Measurements from ENCODE around the gene ZNF740.
A peak's percentile ranks its signal among the peaks of the same experiment; 100 is the strongest.
"Not testable (repeated sequence)": the region's sequence is repeated elsewhere in the genome, so short reads cannot be mapped to it uniquely, and the experiment has no call there.

The ZNF740 gene

DNA sequence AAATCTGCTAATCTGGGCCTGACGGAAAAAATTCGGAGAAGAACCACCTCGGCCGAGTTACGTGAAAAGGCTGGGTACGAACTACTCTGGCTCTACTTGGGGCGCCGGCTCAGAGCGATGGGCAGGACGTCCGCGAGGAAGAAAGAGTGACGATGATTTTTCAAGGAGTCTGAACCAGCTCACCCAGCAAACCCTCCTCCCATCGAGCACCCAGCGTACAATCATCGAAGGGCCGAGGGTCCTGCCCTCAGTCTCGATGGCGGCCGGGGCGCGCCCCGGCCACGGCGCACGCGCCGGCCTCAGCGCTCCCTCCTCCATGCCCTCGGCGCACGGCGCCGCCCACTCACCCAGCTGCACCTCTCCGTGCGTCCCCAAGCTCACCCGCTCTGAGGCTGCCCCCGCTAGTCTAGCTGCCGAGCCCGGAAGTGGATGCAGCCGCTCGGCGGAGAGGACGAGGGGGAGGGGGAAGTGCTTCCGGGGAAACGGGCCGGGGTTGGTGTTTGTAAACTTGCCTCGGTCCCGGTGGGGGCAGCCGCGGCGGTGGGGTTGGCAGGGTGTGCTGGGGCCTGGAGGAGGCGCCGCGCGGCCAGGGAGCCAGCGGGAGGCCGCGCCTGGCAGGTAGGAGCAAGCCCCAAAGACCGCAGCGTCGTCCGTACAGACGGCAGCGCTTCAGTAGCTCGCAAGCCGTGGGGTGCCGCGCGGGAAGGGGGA, at the start of gene ZNF740, which contains the start of gene CSAD:
ZNF740 (plus strand) TSS at position 503 of the 711 bp plus-strand sequence. CDS start 1,262 bp downstream, outside the sequence.
CSAD (minus strand) TSS at position 706 of the 711 bp plus-strand sequence. CDS start 7,455 bp downstream, outside the sequence.
- DNase-seq, result peak; percentile 98

DNA sequence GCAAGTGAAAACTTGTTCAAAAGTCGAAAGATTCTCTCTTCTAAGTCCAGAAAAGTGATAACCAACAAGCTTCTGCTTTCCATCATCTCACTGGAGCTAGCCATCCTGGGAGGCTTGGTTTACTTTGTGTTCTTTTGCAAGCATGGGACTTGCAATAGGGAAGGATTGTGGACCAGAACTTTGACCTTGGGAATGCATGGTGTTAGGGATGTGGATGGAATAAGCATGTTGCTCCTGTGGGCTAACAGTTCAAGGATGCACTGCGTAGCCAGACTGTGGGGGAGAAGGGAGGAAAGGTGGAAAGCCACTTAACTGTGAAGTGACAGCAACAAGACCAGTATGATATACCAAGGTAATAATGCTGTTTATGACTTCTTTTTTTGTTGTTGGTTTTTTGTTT, 48.7 kb upstream of the ZNF740 start:
- DNase-seq, result no peak

DNA sequence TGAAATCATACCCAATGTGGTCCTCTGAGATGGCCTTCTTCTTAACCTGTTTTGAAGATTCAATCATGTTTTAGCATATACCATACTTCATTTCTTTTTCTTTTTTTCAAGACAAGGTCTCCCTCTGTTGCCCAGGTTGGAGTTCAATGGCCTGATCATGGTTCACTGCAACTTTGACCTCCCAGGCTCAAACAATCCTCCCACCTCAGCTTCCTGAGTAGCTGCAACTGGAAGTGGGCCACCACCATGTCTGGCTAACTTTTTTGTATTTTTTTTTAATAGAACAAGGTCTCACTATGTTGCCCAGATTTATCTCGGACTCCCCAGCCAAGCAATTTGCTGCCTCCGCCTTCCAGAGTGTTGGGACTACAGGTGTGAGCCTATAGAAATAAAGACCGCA, 46.8 kb upstream of the ZNF740 start:
- no peak for DNase-seq

DNA sequence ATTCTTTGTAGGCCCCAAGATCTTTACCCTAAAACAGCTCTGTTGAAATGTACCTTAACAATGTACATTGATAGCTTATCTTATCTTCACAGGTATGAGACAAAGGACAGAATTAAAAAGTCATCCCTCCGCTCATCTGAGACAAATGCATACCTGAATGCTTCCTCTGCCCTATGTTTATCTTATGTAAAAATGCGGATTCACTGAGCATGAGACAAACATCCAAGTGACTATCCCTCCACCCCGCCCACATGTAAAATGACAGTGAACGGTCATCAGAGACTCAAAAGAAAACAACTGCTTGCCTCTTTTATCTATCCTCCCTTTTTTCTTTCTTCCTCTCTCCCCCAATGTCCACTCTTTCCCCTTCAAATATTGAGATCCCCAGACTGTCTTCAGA, 37.2 kb upstream of the ZNF740 start:
- DNase-seq, result no peak

GRCh38 chr12:53145383-53146260, 34.9 kb upstream of the ZNF740 start:
- no peak for DNase-seq

DNA sequence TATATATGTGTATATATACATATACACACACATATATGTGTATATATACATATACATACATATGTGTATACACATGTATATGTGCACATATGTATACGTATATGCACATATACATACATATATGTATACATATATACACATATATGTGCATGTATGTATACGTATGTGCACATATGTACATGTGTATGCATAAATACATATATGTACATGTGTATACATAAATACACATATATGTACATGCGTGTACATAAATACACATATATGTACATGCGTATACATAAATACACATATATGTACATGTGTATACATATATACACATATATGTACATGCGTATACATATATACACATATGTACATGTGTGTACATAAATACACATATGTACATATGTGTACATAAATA, 33.3 kb upstream of the ZNF740 start:
- no peak for DNase-seq

- DNase-seq, result no peak
These were observed 32.9 kb upstream of the ZNF740 start for GRCh38 chr12:53147653-53148052.

GRCh38 chr12:53151039-53151438, 29.5 kb upstream of the ZNF740 start:
- no peak for DNase-seq

DNA sequence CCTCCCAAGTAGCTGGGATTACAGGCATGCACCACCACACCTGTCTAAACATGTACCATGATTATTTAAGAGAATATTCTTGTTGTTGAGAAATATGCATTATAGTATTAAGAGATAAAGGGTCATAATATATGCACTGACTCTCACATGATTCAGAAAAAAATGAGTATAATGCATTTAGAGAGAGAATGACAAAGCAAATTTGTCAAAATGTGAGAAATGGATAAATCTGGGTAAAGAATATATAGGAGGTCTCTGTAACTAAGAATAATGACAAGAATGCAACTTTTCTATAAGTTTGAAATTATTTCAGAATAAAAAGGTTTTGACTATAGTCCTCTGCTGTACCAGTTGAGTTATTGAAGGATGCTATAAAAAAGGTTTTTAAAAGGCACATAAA, 28.1 kb upstream of the ZNF740 start:
- no peak for DNase-seq

DNA sequence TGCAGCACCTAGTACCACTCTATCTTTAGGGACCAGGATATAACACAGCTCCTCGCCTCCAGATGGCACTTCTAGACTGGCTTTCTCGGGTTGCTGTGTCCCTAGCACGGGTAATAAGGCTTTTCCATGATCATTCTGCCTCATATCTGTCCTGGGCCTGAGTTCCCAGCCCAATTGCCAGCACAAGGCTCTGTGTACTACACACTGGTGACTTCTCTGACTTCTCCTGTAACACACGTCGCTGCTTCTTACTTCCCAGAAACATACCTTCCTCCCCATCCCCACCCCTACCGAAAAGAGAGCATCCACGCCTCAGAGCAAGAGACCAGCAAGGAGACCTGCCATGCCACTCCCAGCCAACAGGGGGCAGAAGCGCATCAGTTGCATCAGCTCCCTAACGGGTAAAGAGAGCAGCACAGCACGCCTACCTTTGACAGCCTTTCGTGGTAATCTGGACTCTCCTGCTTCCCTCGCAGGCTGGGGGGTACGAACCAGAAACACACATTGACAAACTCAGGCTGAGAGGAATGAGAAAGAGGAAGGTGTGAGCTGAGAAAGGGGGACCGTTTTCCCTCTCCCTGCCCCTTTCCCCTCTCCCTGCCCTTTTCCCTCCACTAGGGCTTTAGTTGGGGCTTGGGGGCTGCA, 21.2 kb upstream of the ZNF740 start:
- DNase-seq, result peak; percentile 83

DNA sequence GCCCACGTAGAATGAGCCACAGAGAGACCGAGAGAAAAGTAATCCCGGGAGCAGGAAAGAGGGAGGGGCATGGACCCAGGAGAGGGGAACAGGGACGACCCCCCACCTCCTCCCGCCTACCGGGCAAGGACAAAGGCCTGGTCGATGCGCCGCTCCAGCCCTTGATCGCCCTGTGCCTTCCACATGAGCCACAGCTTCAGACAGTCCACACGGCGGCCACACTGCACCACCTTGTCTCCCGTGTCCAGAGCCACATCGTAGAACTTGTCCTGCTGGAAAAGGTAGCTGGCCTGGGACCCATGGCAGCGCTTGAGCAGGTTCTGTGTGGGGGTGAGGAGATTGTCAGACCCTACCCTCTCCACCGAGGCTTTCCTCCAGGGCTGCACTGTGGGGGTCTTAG, 20.5 kb upstream of the ZNF740 start:
- no peak for DNase-seq

DNA sequence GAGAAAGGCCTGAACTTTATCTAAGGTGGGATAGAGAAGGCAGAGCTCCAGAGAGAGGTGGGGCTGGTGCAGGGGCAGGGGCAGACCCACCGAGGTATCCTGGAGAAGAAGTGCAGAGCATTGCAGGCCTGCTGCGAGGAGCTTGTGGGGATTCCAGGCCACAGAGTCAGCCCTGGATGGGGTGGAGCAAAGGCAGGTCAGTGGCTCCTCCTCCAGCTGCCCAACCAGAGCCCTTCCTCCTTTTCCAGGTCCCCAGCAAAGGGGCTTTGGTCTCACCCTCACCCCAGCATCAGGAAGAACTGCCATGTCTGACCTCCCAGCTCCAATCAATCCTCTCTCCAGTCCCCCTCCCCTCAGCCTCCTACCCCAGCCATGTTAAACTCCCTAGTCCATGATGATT, 19.8 kb upstream of the ZNF740 start:
- DNase-seq, result no peak

DNA sequence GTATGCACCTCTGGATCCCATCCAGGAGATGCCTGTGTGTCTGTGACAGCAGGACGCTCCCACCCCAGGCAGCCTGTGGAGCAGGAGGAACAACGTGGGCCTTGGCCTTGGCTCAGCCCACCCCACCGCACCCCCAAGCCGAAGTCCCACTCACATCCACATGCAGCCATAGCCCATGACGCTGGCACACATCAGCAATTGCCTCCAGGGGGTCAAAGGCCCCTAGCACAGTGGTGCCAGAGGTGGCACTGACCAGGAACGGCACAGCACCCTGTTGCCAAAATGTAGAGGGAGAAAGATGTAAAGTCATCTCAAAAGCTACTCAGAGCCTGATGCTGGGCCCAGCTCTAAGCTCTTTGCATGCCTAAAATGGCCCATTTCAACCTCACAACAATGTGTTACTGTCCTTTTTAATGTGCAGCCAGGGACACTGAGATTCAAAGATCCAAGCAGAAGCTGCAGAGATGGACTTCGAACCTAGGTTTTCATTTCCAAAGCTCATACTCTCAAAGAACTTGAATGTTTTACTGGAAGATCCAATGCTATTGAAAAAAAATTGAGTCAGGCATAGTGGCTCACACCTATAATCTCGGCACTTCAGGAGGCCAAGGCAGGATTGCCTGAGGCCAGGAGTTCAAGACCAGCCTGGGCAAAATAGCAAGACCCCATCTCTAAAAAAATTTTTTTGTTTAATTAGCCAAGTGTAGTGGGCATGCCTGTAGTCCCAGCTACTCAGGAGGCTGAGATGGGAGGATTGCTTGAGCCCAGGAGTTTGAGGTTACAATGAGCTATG, 19.2 kb upstream of the ZNF740 start:
- no peak for DNase-seq

GRCh38 chr12:53163008-53163407, 17.5 kb upstream of the ZNF740 start:
- DNase-seq, result not testable (repeated sequence)

DNA sequence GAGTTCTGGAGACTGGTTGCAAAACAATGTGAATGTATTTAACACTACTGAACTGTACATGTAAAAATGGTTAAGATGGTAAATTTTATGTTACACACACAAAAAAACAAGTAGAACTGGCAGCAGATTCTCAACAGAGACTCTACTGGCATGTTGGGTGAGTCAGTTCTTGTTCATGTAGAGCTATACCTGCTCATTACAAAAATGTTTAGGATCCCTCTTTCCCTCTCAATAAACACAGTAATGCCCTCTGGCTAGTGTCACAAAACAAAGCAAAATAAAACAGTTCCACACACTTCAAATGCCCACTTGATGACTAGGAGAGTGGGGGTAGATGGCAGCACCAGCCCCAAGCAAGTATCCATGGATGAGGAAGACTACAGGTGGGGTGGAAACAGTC, 13.7 kb upstream of the ZNF740 start:
- DNase-seq, result no peak

DNA sequence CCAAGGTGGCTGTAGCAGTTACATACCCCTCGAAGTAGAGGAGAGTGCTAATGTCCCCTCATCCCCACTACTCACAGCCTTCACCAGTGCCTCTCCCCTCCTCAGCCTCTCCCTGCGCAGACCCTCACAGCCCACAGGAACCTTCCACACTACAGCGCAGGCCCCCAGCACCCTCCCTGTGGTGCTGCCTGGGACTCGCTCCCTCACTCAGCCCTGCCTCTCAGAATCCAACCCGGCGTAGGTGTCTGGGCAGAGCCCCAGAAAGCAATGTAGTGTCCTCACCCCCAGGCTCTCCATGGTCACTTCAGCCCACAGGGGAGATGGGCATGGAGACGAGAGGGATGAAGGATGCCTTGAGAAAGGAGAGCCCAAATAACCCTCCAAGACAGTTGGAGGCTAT, 10.9 kb upstream of the ZNF740 start:
- no peak for DNase-seq

- DNase-seq, result no peak
These were observed 10.3 kb upstream of the ZNF740 start for GRCh38 chr12:53170215-53170614.

- DNase-seq, result no peak
These were observed 9.4 kb upstream of the ZNF740 start for GRCh38 chr12:53170876-53171724.

- no peak for DNase-seq
These were observed 8.7 kb upstream of the ZNF740 start for GRCh38 chr12:53171725-53172329.

DNA sequence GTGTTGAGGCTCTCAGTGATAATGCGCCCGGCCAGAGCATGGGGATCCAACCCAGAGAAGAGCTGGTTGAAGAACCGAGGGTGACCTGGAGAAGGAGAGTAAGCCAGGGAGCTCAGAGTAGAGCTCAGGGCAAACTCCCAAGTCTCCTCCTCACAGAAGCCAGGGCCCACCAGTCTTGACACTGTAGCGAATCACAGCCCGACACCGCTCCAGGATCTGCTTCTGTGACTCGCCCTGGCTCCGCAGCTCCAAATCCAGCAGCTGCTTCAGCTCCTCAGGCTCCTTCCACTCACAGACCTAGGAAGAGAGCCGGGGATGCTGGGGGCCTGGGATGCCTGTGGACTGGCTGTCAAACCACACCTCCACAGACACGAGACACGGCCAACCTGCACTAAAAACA, 8.2 kb upstream of the ZNF740 start:
- no peak for DNase-seq

DNA sequence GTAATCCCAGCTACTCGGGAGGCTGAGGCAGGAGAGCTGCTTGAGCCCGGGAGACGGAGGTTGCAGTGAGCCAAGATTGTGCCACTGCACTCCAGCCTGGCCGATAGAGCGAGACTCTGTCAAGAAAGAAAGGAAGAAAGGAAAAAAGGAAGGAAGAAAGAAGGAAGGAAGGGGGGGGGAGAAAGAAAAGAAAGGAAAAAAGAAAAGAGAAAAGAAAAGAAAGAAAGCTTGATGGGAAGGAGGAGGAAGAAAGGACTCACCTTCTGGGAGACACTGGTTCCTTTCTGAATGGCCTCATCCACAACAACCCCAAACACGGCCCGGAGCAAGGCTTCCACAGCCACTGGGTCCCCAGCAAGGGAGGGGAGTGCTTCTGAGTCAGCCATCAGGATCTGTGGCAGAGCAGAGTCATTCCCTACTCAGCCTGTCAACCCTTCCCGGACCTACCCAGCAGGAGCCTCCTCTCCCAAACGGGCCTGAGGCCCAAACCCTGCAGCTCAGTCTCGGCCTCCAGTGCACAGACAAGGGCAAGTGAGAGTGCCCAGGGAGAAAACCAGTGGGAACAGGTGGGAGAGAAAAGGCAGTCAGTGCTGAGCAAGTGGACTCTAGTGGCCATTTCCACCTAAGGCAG, 7.3 kb upstream of the ZNF740 start:
- no peak for DNase-seq

All from suppressor macrophage treated with lipopolysaccharide for 4 hours (primary cell).